ENCODE measurements around the gene LARGE1. TPM values are rescaled to one million over a fixed set of nuclear protein-coding genes. Genes with fewer than 3 reads are reported as not detected.

LARGE1 gene
- total and polyA plus RNA-seq, 2 of the 8 experiments (the other 6 are each of a cell fraction or from before 2014, with no cell fraction given) = 43.7 to 83.0 TPM

GRCh38 chr22:33380789-33381530 lies 539.3 kb downstream of the LARGE1 start:
- FAIRE-seq = no peak
- Histone ChIP-seq H3K27me3 (replicated peaks in 1 of 4; ENCODE audit: control insufficient read depth in 3 of 4, extremely low read depth in 1 of 4, insufficient read depth in 3 of 4, low read length in 3 of 4) (peaks cover 0 to 1% (median 0%) of the 10 kb centered on the region in 4 experiments; a peak in 1 of 7 replicates), H2AFZ (ENCODE audit: low read length) (no peak overlapping the region)

More at GRCh38 chr22:33380789-33381530, 539.3 kb downstream of the LARGE1 start:
- ChIA-PET CTCF (ENCODE audit: partially characterized antibody) (interaction anchor here (1.2 to 2.0 kb wide), 2 partner anchors 9 to 19 kb away, joined by 3 to 5 read pairs; no protein-coding TSS in a partner anchor), POLR2A (ENCODE audit: partially characterized antibody) (no interaction called here)
- H4K20me1 ChIP-seq (replicated peaks in 1 of 2; ENCODE audit: control insufficient read depth in 1 of 2, insufficient read depth in 2 of 2, low read length in 2 of 2) = no peaks in the 10 kb centered on the region
- peaks cover 0 to 5% of the 10 kb centered on the region in 2 experiments; a peak in 2 of 4 replicates for H3K9me3 ChIP-seq (ENCODE audit: insufficient read depth in 2 of 2, low read depth in 1 of 2, low read length in 1 of 2)
- no peak overlapping the region for H2AK5ac ChIP-seq (ENCODE audit: low read depth, low read length)
- H3K36me3 ChIP-seq (ENCODE audit: control insufficient read depth in 2 of 4, insufficient read depth in 4 of 4, low read length in 3 of 4) = peaks cover 2 to 40% (median 7%) of the 10 kb centered on the region in 4 experiments; a peak in 6 of 8 replicates
- no peak overlapping the region for H3K27ac ChIP-seq (ENCODE audit: low read depth, low read length)
- no peak for DNase-seq (ENCODE audit: low read depth in 1 of 2, low spot score in 2 of 2)
- H3K4me3 ChIP-seq (ENCODE audit: extremely low read depth in 1 of 4, insufficient read depth in 2 of 4, low read depth in 3 of 4, low read length in 4 of 4) = no peak overlapping the region
- H3K9ac ChIP-seq (replicated peaks in 1 of 4; ENCODE audit: extremely low read depth in 1 of 4, low read depth in 3 of 4, low read length in 3 of 4) = no peak overlapping the region
- no peak overlapping the region for H3K23ac ChIP-seq (ENCODE audit: insufficient read length)
- no peaks in the 10 kb centered on the region for H3K4me1 ChIP-seq (replicated peaks in 1 of 4; ENCODE audit: control insufficient read depth in 3 of 4, insufficient read depth in 4 of 4, low read length in 3 of 4)
- H2BK120ac ChIP-seq (replicated peaks; ENCODE audit: low read depth, low read length) = no peak overlapping the region
- H3K4ac ChIP-seq (replicated peaks; ENCODE audit: insufficient read length, low read depth, low read length) = no peak overlapping the region
- no peak overlapping the region for H3K4me2 ChIP-seq (ENCODE audit: insufficient read depth in 1 of 2, low read depth in 2 of 2, low read length in 2 of 2)
- H4K91ac ChIP-seq (replicated peaks; ENCODE audit: insufficient read length, low read length) = no peak overlapping the region
- H3K56ac ChIP-seq (replicated peaks; ENCODE audit: insufficient read length, low read depth, low read length) = no peak overlapping the region
- 87% methylated on average over 4 of the region's 4 CpGs; no CpG with 5 or more reads in 1 of the 2 experiments for WGBS, 2 experiments (ENCODE audit: extremely low coverage in 1 of 2, insufficient coverage in 1 of 2, insufficient read length in 1 of 2, insufficient replicate concordance in 2 of 2, low coverage in 1 of 2, low lambda C conversion rate in 2 of 2, missing lambda C conversion rate in 1 of 2)
- H4K8ac ChIP-seq (ENCODE audit: extremely low read depth, insufficient read depth, low read length) = no peak overlapping the region
- no peak overlapping the region for H2BK12ac ChIP-seq (ENCODE audit: low read depth, low read length)
- H4K5ac ChIP-seq (ENCODE audit: insufficient read length, low read depth, low read length) = no peak overlapping the region
- no peak overlapping the region for H2BK5ac ChIP-seq (ENCODE audit: low read depth, low read length)
- H2BK15ac ChIP-seq (ENCODE audit: low read length) = no peak overlapping the region
- H3K14ac ChIP-seq (ENCODE audit: insufficient read length) = no peak overlapping the region
- H2BK20ac ChIP-seq (ENCODE audit: low read length) = no peak overlapping the region
- no peaks in the 10 kb centered on the region for H3K79me2 ChIP-seq (ENCODE audit: control insufficient read depth in 1 of 2, insufficient read depth in 2 of 2, low read length in 2 of 2)
- no peaks in the 10 kb centered on the region for H3K23me2 ChIP-seq (ENCODE audit: low read depth, low read length)
- H3K79me1 ChIP-seq (ENCODE audit: low read depth, low read length) = no peaks in the 10 kb centered on the region
- H3K18ac ChIP-seq (ENCODE audit: extremely low read depth, low read length) = no peak overlapping the region
- TF ChIP-seq SRF (IDR thresholded peaks at IDR 0.05; ENCODE audit: low read depth, low read length) = no peak
- TF ChIP-seq TAF7 (optimal IDR thresholded peaks at IDR 0.05; ENCODE audit: borderline replicate concordance, low read depth, low read length) = no peak
